A673 (cell line): ENCODE results near the gene SLCO4C1. TPM values are rescaled to one million over a fixed set of nuclear protein-coding genes. Genes with fewer than 3 reads are reported as not detected.

ENCODE experiments used
- BruUV-seq: library from RNA; stranded (reverse); fragments of 400-500 nt; replicated peaks from 2 replicates; lab custom pipeline; 2021; lab: Mats Ljungman, UMichigan
- CTCF ChIA-PET: fragments of 300-600 bp; sonication (Branson Sonifier 250); formaldehyde crosslinking; loops from one replicate; lab custom pipeline; 2022; ENCODE audit warnings: antibody characterized with exemption; lab: Charles Lee
- POLR2A ChIA-PET: fragments of 300-600 bp; sonication (Branson Sonifier 250); formaldehyde crosslinking; loops from one replicate; lab custom pipeline; 2022; ENCODE audit warnings: antibody characterized with exemption; ENCODE audit not compliant: low non-redundant PET; lab: Charles Lee
- DNase-seq: peaks from one replicate; pipeline ENCODE4 v3.0.0-alpha.2; 2015; ENCODE audit warnings: low spot score
- H3K27ac ChIP-seq: fragments of 200-600 bp; sonication (generic); 2 replicates; pipeline ENCODE4 v1.5.1; 2016; ENCODE audit warnings: mixed run types, low read depth, mild to moderate bottlenecking, mixed read lengths, antibody characterized with exemption, low read length; ENCODE audit not compliant: poor library complexity, severe bottlenecking
- H3K27me3 ChIP-seq: fragments of 200-600 bp; sonication (generic); replicated peaks from 2 replicates; pipeline ENCODE4 v1.6.1; 2017; ENCODE audit warnings: mixed run types, low read depth, mild to moderate bottlenecking, mixed read lengths, antibody characterized with exemption, low read length; ENCODE audit not compliant: insufficient read depth, poor library complexity
- H3K36me3 ChIP-seq: fragments of 200-600 bp; sonication (generic); 2 replicates; pipeline ENCODE4 v1.6.1; 2016; ENCODE audit warnings: mixed run types, mild to moderate bottlenecking, mixed read lengths, antibody characterized with exemption, low read length; ENCODE audit not compliant: insufficient read depth, poor library complexity, severe bottlenecking
- H3K4me1 ChIP-seq: fragments of 200-600 bp; sonication (generic); 2 replicates; pipeline ENCODE4 v1.6.1; 2017; ENCODE audit warnings: mixed run types, mild to moderate bottlenecking, mixed read lengths, antibody characterized with exemption, low read length; ENCODE audit not compliant: insufficient read depth, poor library complexity, severe bottlenecking
- H3K4me3 ChIP-seq: fragments of 200-600 bp; sonication (generic); 2 replicates; pipeline ENCODE4 v1.5.1; 2016; ENCODE audit warnings: low read depth, mixed run types, mild to moderate bottlenecking, mixed read lengths, low read length; ENCODE audit not compliant: poor library complexity, severe bottlenecking
- H3K9me3 ChIP-seq: fragments of 200-600 bp; sonication (generic); 2 replicates; pipeline ENCODE4 v1.6.1; 2016; ENCODE audit warnings: mixed run types, low read depth, mild to moderate bottlenecking, mixed read lengths, antibody characterized with exemption, low read length; ENCODE audit not compliant: poor library complexity, severe bottlenecking
- EZH2 ChIP-seq: fragments of 200-600 bp; sonication (generic); IDR thresholded peaks from 2 replicates; pipeline ENCODE4 v1.6.1; 2017; ENCODE audit warnings: borderline replicate concordance, low read depth, mild to moderate bottlenecking, mixed read lengths, antibody characterized with exemption, low read length; ENCODE audit not compliant: poor library complexity, severe bottlenecking
- intact Hi-C: fragments of 100-400 bp; cut with micrococcal nuclease; formaldehyde crosslinking; loops from one replicate; pipeline ENCODE4 v1.10.0; 2022; ENCODE audit not compliant: unreplicated experiment
- total RNA-seq: library from RNA; stranded (reverse); gene quantifications from 2 replicates; pipeline ENCODE4 v1.2.3, GENCODE V29; 2021
- TF ChIP-seq, protein P1 (sequence below): fragments of 300-800, 200-600 bp; sonication (generic); conservative IDR thresholded peaks from 2 replicates; pipeline ENCODE4 v1.5.1; 2017; ENCODE audit warnings: low read depth, mild to moderate bottlenecking, antibody characterized with exemption, low read length, moderate library complexity, mixed read lengths

The SLCO4C1 gene
- total RNA-seq, 1 experiment from 2014 or later: 0.13 TPM

- intact Hi-C loops: no loop called here
- TF ChIP-seq, protein P1, sequence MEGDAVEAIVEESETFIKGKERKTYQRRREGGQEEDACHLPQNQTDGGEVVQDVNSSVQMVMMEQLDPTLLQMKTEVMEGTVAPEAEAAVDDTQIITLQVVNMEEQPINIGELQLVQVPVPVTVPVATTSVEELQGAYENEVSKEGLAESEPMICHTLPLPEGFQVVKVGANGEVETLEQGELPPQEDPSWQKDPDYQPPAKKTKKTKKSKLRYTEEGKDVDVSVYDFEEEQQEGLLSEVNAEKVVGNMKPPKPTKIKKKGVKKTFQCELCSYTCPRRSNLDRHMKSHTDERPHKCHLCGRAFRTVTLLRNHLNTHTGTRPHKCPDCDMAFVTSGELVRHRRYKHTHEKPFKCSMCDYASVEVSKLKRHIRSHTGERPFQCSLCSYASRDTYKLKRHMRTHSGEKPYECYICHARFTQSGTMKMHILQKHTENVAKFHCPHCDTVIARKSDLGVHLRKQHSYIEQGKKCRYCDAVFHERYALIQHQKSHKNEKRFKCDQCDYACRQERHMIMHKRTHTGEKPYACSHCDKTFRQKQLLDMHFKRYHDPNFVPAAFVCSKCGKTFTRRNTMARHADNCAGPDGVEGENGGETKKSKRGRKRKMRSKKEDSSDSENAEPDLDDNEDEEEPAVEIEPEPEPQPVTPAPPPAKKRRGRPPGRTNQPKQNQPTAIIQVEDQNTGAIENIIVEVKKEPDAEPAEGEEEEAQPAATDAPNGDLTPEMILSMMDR: no peak
- TF ChIP-seq EZH2: no peak
- Histone ChIP-seq H3K36me3 (no peaks in the 10 kb centered on the region), H3K4me1 (no peaks in the 10 kb centered on the region), H3K9me3 (no peaks in the 10 kb centered on the region), H3K27ac (no peak overlapping the region), H3K27me3 (peaks cover 44% of the 10 kb centered on the region), H3K4me3 (no peak overlapping the region)
- DNase-seq: no peak
- CTCF ChIA-PET: no interaction called here
- BruUV-seq: no TSS peak
- POLR2A ChIA-PET: no interaction called here
Measured at GRCh38 chr5:102231693-102232619, 64.1 kb downstream of the SLCO4C1 start.

DNA sequence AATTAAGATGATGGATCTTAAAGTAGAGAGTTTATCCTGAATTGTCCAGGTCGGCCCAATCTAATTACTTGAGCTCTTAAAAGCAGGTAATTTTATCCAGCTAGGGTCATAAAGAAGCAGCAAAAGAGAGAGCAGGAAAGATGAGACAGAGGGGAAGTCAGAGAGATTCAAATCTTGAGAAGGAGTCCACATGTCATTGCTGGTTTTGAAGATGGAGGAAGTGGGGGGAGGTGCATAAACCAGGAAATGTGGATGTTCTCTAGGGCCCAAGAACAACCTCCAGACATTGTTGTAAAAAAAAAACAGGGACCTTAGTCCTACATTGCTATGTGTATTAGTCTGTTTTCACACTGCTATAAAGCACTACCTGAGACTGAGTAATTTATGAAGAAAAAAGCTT, 66.4 kb downstream of the SLCO4C1 start:
- DNase-seq: no peak
- Histone ChIP-seq H3K9me3 (no peaks in the 10 kb centered on the region), H3K27ac (no peak overlapping the region), H3K36me3 (no peaks in the 10 kb centered on the region), H3K4me1 (no peaks in the 10 kb centered on the region), H3K4me3 (no peak overlapping the region), H3K27me3 (peaks cover 56% of the 10 kb centered on the region)
- TF ChIP-seq EZH2: no peak
- TF ChIP-seq, protein P1: no peak
- intact Hi-C loops: no loop called here
- no TSS peak for BruUV-seq
- ChIA-PET POLR2A (no interaction called here), CTCF (no interaction called here)

- Histone ChIP-seq H3K4me3 (no peak overlapping the region), H3K27ac (no peak overlapping the region), H3K4me1 (no peaks in the 10 kb centered on the region), H3K36me3 (no peaks in the 10 kb centered on the region), H3K27me3 (peaks cover 45% of the 10 kb centered on the region), H3K9me3 (no peaks in the 10 kb centered on the region)
- DNase-seq: no peak
- ChIA-PET CTCF (no interaction called here), POLR2A (no interaction called here)
- TF ChIP-seq, protein P1: no peak
- no peak for TF ChIP-seq EZH2
- intact Hi-C loops: no loop called here
- no TSS peak for BruUV-seq
Measured at GRCh38 chr5:102226321-102226720, 69.8 kb downstream of the SLCO4C1 start.
